ENCODE results near the gene PAX5.

The PAX5 gene

GRCh38 chr9:36817160-36817834 is 216.8 kb downstream of the PAX5 start:
- DNase-seq (ENCODE audit: extremely low read depth in 1 of 2, low read depth in 1 of 2), result no peak

DNA sequence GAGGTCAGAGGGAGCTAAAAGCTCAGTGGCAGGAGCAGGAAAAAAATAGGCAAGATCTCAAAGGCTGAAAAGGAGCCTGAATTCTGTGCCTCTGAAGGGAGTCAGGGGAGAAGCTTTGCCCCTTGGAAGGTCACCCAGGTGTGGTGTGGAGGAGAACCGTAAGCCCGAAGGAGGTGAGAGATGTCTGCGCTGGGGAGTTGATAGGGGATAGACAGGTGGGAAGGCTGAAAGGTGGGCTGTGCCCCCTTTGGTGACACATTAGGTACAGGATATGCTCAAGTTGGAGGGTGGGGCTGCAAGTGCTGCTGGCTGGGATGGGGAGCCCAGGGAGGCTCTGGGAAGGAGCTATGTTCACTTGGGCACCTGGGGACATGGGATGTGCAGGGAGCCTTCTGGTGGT is 217.7 kb downstream of the PAX5 start:
- DNase-seq (ENCODE audit: extremely low read depth in 1 of 2, low read depth in 1 of 2), result no peak

GRCh38 chr9:36815566-36816348 is 218.3 kb downstream of the PAX5 start:
- no peak for DNase-seq (ENCODE audit: extremely low read depth in 1 of 2, low read depth in 1 of 2)

DNA sequence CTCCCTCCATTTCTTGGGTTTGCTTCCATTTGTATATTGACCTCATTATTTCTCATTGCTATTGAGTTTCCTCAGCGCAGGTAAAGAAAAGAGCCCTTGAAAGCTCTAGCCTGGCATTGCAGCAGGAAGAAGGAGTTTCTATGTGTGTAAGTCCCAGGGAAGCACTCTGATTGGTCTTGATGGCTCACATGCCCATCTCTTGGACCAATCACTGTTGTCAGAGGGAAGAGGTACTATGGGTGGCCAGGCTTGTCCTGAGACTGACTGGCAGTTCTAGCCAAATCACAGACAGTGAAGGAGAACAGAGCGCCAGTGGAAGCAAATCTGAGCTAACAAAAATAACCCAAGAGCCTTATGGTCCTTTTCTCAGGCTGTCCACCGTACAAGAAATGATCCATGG is 219.0 kb downstream of the PAX5 start:
- DNase-seq (ENCODE audit: extremely low read depth in 1 of 2, low read depth in 1 of 2), result no peak

DNA sequence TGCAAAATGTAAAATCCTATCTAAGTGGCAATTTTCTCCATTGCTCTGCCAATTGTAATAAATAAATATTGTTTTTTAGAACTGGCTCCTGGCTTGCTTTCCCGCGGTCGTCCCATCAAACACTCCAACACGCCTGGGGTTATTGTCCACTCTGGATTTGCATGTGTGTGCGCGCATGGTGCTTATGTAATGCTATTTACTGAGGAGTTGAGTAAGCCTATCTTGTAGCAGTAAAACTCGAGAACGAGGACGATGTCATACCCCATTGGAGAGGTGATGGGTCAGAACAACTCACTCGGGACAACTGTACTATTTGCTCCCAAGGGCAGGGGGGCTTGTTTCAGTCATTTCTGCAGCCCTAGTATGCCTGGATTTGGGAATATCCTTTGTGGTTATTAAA is 220.9 kb downstream of the PAX5 start:
- DNase-seq (ENCODE audit: extremely low read depth in 1 of 2, low read depth in 1 of 2), result no peak

- DNase-seq (ENCODE audit: extremely low read depth in 1 of 2, low read depth in 1 of 2), result no peak
Measured at GRCh38 chr9:36812556-36812955, 221.5 kb downstream of the PAX5 start.

- no peak for DNase-seq (ENCODE audit: extremely low read depth in 1 of 2, low read depth in 1 of 2)
Measured at GRCh38 chr9:36808251-36808650, 225.8 kb downstream of the PAX5 start.

DNA sequence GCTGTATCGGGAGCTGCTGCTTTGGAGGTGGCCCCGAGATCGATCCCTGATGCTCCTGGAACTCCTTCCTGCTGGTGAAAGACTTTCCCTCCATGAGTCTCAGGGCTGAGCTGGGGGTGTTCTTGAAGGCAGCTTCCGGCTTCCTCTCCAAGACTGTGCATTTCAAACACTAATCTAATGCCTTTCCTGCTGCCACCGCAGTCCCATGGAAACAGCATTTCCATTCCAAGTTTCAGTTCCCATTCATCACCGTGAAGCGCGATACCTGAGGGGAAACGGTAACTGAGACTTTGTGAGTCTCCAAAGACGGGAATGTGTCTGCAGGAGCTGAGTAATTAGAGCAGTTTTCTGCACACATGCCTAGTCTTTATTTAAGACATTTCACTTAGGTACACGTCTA is 230.1 kb downstream of the PAX5 start:
- no peak for DNase-seq (ENCODE audit: extremely low read depth in 1 of 2, low read depth in 1 of 2)

GRCh38 chr9:36802201-36802920 is 231.7 kb downstream of the PAX5 start:
- DNase-seq (ENCODE audit: extremely low read depth in 1 of 2, low read depth in 1 of 2), result no peak

DNA sequence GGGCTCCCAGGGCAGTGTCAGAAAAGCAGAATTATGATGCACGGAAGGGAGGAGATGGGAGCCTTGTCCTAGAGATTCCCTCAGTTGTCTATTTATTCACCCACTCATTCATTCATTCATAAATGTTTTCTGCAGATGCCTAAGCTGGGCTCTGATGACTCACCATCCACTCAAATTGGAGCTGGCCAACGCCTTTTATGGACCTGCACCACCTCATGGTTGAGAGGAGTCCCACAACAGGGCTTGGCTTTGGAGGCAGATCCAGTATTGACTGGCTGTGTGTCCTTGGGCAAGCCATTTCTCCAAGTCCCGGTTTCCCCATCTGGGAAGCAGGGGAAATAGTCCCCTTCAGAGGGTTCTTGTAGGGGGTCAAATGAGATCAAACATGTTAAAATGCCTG is 233.6 kb downstream of the PAX5 start:
- DNase-seq (ENCODE audit: extremely low read depth in 1 of 2, low read depth in 1 of 2), result no peak

DNA sequence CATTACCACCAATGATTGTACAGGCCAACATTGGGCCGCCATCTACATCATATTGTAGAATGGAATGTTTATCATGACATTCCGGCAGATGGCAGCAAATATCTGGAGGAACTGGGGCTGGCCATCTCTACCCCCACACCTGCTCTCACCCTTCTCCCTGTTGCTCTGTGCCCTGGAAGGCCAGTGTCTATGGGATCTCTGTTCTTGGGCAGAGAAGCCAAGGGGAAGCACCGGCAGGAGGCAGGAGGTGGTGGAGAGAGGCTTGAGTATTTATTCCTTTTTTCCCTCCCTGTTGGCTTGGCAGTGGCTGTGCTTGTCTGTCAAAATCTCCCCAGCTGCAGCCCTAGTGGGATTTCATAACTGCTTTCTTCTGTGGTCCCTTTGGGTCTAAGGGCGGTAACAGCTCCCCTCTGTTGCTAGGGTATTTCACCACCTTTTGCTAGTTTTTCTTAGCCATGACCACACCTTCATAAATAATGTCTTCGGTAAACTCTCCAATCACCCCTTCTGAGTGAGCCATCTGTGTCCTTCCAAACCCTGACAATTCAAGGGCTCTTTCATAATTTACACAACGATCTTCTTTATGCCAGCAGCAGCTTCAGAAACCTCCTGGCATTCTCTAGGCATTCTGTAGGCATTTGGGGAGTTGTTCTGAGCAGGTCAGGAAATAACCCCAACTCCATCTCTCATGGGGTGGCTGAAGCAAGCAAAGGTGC is 235.6 kb downstream of the PAX5 start:
- DNase-seq (ENCODE audit: extremely low read depth in 1 of 2, low read depth in 1 of 2), result no peak

DNA sequence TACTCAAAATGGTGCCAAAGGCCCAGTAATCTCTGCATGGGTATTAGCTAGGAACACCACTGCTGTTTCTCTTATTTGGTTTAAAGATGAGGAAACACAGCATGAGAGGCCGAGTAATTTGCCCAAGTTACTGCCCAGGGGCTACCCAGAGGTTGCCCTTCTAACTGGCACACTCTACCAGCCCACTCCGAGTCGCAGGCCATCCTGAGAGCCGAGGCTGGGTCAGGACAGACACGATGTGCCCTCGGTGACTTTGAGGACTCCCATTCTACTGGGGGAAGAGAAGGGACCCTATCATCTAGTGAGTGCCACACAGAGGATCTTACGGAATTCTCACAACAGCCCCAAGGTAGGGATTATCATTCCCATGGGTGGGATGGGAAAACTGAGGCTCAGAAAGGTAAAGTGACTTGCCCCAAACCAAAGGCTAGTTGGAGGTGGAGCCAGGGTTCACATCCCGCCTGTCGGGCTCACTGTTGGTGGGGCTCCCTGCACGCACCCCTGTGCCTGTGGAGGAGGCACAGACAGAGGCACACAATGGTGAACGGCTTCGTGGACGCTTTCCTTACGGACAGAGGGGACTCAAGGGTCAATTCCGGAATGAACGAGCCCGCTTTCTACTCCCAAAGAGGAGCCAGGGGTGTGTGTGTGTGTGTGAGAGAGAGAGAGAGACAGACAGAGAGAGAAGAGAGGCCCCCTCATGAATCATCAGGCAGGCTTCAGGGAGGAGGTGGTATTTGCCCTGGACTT is 236.4 kb downstream of the PAX5 start:
- no peak for DNase-seq (ENCODE audit: extremely low read depth in 1 of 2, low read depth in 1 of 2)

DNA sequence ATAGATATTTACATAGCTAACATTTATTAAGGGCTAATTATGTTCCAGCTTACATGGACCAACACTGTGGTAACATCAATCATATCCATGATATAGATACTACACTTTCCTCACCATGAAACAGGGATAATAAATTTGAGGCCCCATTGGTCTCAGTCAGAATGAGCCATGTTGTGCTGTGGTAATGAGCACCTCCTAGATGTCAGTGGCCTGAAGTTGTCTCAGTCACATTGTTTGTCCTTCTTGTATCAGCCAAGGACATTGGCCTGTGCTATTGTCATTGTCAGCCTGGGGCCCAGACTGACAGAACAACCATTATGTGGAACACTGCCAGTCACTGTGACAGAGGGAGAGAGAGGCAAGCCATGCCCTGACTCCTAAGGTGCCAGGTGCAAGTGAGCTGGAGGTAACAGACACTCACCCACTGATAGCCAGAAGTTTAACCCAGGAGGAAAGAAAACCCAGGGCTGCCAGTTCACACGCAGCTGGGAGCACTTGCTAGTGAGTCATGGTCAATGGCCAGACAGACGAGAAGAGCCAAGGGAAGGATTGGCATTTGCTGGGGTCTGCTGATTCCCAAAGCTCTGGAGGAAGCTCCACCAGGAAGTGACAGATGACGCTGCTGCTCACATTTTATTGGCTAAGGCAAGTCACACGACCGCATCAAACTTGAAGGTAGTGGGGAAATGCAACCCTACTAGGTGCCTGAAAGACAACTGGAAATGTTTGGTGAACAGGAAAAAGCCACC is 237.2 kb downstream of the PAX5 start:
- no peak for DNase-seq (ENCODE audit: extremely low read depth in 1 of 2, low read depth in 1 of 2)

GRCh38 chr9:36794461-36794860 is 239.6 kb downstream of the PAX5 start:
- no peak for DNase-seq (ENCODE audit: extremely low read depth in 1 of 2, low read depth in 1 of 2)

GRCh38 chr9:36793277-36793676 is 240.8 kb downstream of the PAX5 start:
- no peak for DNase-seq (ENCODE audit: extremely low read depth in 1 of 2, low read depth in 1 of 2)

GRCh38 chr9:36791222-36791950 is 242.7 kb downstream of the PAX5 start:
- DNase-seq (ENCODE audit: extremely low read depth in 1 of 2, low read depth in 1 of 2), result no peak

DNA sequence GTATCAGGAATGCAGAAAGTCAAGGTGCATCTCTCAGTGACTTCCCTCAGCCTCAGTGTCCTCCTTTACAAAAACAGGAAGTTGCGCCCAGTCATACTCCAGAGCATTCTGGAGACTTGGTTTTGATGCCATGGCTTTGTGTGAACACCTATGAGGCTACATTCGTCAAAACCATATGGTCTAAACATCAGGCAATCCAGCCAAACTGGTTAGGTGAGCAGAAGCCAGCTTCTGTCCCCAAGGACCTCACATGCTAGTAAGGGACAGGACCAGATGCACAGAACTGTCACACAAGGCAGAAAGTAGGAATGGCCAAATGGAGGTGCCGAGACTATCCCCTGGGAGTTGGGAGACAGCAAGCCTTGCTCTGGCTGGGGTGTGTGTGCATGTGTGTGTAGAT is 244.2 kb downstream of the PAX5 start:
- no peak for DNase-seq (ENCODE audit: extremely low read depth in 1 of 2, low read depth in 1 of 2)

DNA sequence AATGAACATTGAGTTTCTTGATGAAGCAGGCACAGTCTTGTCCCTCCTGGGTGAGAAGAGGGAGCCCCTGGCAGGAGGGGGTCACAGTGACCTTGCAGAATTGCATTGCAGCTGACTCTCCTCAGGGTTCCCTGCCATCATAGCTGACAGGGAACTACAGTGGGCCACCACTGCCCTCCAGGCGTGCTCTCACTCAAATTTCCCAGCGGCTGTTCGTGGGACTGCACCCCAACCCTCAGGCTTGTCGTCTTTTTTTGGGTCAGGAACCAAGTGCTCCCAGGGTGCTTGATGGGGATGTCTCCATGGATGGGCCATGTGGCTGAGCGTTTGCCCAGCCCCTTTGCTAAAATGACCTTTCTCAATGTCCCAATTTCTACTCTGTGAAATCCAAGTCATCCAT is 245.5 kb downstream of the PAX5 start:
- no peak for DNase-seq (ENCODE audit: extremely low read depth in 1 of 2, low read depth in 1 of 2)

DNA sequence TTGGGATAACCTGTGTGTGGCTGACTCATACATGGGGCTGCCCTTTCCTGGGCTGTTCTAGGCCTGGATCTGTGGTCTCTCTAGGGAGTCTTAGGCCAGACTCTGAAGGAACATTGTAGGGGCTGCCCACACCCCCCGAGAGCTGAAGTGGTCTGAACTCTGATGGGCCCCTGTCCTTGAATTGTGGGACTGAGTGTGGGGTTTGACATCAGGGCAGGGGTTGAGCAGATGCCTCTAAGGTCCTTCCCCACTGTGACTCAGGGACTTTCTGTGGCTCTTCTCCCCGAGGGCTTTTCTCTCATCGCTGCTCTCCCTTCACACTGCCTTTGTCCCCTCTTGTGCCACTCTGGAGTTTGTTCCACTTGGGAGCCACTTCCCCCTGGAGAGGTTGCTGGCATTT is 246.4 kb downstream of the PAX5 start:
- DNase-seq (ENCODE audit: extremely low read depth in 1 of 2, low read depth in 1 of 2), result no peak

Measured in activated CD8-positive, alpha-beta memory T cell treated with anti-CD3 and anti-CD28 coated beads for 1 hour (primary cell).